ENCODE results near the gene PTDSS2.

DNA sequence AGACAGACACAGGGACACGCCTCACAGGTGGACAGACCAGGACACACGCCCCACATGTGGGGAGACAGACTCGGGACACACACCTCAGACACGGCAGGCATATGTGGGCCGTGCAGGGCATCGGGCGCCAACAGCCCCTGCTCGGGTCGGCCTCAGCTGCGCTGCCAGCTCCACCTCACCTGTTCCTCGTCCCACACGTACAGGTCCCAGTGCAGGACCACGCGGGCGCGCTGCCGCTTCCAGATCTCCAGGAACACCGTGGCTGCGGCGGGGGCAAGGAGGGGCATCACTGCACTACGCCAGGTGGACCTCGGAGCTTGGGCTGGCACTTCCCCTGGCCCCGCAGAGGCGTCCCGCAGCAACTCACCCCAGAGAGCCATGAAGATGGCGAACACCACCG lies 20.7 kb upstream of the PTDSS2 start:
- TF ChIP-seq, protein P1, sequence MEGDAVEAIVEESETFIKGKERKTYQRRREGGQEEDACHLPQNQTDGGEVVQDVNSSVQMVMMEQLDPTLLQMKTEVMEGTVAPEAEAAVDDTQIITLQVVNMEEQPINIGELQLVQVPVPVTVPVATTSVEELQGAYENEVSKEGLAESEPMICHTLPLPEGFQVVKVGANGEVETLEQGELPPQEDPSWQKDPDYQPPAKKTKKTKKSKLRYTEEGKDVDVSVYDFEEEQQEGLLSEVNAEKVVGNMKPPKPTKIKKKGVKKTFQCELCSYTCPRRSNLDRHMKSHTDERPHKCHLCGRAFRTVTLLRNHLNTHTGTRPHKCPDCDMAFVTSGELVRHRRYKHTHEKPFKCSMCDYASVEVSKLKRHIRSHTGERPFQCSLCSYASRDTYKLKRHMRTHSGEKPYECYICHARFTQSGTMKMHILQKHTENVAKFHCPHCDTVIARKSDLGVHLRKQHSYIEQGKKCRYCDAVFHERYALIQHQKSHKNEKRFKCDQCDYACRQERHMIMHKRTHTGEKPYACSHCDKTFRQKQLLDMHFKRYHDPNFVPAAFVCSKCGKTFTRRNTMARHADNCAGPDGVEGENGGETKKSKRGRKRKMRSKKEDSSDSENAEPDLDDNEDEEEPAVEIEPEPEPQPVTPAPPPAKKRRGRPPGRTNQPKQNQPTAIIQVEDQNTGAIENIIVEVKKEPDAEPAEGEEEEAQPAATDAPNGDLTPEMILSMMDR (conservative IDR thresholded peaks at IDR 0.05; ENCODE audit: low read depth in 2 of 2) = no peak
- TF ChIP-seq POLR2AphosphoS5 (IDR thresholded peaks at IDR 0.05; ENCODE audit: low read depth) (no peak), EZH2 (IDR thresholded peaks at IDR 0.05; ENCODE audit: low read depth, unreplicated experiment) (no peak), EZH2phosphoT487 (IDR thresholded peaks at IDR 0.05; ENCODE audit: unreplicated experiment) (no peak), ZNF114 (CRISPR knock-in tag; IDR thresholded peaks at IDR 0.05) (no peak), JUNB (IDR thresholded peaks at IDR 0.05; ENCODE audit: unreplicated experiment) (no peak), CREB1 (CRISPR knock-in tag; IDR thresholded peaks at IDR 0.05; ENCODE audit: low read depth) (no peak), NANOG (IDR thresholded peaks at IDR 0.05; ENCODE audit: borderline replicate concordance) (no peak), STAT1 (IDR thresholded peaks at IDR 0.05; ENCODE audit: unreplicated experiment) (no peak), ZNF331 (CRISPR knock-in tag; IDR thresholded peaks at IDR 0.05; ENCODE audit: low read depth) (no peak)
- TF ChIP-seq, protein P2, sequence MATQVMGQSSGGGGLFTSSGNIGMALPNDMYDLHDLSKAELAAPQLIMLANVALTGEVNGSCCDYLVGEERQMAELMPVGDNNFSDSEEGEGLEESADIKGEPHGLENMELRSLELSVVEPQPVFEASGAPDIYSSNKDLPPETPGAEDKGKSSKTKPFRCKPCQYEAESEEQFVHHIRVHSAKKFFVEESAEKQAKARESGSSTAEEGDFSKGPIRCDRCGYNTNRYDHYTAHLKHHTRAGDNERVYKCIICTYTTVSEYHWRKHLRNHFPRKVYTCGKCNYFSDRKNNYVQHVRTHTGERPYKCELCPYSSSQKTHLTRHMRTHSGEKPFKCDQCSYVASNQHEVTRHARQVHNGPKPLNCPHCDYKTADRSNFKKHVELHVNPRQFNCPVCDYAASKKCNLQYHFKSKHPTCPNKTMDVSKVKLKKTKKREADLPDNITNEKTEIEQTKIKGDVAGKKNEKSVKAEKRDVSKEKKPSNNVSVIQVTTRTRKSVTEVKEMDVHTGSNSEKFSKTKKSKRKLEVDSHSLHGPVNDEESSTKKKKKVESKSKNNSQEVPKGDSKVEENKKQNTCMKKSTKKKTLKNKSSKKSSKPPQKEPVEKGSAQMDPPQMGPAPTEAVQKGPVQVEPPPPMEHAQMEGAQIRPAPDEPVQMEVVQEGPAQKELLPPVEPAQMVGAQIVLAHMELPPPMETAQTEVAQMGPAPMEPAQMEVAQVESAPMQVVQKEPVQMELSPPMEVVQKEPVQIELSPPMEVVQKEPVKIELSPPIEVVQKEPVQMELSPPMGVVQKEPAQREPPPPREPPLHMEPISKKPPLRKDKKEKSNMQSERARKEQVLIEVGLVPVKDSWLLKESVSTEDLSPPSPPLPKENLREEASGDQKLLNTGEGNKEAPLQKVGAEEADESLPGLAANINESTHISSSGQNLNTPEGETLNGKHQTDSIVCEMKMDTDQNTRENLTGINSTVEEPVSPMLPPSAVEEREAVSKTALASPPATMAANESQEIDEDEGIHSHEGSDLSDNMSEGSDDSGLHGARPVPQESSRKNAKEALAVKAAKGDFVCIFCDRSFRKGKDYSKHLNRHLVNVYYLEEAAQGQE (IDR thresholded peaks at IDR 0.05; ENCODE audit: unreplicated experiment) = no peak
- TF ChIP-seq, protein P3, sequence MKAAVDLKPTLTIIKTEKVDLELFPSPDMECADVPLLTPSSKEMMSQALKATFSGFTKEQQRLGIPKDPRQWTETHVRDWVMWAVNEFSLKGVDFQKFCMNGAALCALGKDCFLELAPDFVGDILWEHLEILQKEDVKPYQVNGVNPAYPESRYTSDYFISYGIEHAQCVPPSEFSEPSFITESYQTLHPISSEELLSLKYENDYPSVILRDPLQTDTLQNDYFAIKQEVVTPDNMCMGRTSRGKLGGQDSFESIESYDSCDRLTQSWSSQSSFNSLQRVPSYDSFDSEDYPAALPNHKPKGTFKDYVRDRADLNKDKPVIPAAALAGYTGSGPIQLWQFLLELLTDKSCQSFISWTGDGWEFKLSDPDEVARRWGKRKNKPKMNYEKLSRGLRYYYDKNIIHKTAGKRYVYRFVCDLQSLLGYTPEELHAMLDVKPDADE (IDR thresholded peaks at IDR 0.05) = no peak
- TF ChIP-seq, protein P4, sequence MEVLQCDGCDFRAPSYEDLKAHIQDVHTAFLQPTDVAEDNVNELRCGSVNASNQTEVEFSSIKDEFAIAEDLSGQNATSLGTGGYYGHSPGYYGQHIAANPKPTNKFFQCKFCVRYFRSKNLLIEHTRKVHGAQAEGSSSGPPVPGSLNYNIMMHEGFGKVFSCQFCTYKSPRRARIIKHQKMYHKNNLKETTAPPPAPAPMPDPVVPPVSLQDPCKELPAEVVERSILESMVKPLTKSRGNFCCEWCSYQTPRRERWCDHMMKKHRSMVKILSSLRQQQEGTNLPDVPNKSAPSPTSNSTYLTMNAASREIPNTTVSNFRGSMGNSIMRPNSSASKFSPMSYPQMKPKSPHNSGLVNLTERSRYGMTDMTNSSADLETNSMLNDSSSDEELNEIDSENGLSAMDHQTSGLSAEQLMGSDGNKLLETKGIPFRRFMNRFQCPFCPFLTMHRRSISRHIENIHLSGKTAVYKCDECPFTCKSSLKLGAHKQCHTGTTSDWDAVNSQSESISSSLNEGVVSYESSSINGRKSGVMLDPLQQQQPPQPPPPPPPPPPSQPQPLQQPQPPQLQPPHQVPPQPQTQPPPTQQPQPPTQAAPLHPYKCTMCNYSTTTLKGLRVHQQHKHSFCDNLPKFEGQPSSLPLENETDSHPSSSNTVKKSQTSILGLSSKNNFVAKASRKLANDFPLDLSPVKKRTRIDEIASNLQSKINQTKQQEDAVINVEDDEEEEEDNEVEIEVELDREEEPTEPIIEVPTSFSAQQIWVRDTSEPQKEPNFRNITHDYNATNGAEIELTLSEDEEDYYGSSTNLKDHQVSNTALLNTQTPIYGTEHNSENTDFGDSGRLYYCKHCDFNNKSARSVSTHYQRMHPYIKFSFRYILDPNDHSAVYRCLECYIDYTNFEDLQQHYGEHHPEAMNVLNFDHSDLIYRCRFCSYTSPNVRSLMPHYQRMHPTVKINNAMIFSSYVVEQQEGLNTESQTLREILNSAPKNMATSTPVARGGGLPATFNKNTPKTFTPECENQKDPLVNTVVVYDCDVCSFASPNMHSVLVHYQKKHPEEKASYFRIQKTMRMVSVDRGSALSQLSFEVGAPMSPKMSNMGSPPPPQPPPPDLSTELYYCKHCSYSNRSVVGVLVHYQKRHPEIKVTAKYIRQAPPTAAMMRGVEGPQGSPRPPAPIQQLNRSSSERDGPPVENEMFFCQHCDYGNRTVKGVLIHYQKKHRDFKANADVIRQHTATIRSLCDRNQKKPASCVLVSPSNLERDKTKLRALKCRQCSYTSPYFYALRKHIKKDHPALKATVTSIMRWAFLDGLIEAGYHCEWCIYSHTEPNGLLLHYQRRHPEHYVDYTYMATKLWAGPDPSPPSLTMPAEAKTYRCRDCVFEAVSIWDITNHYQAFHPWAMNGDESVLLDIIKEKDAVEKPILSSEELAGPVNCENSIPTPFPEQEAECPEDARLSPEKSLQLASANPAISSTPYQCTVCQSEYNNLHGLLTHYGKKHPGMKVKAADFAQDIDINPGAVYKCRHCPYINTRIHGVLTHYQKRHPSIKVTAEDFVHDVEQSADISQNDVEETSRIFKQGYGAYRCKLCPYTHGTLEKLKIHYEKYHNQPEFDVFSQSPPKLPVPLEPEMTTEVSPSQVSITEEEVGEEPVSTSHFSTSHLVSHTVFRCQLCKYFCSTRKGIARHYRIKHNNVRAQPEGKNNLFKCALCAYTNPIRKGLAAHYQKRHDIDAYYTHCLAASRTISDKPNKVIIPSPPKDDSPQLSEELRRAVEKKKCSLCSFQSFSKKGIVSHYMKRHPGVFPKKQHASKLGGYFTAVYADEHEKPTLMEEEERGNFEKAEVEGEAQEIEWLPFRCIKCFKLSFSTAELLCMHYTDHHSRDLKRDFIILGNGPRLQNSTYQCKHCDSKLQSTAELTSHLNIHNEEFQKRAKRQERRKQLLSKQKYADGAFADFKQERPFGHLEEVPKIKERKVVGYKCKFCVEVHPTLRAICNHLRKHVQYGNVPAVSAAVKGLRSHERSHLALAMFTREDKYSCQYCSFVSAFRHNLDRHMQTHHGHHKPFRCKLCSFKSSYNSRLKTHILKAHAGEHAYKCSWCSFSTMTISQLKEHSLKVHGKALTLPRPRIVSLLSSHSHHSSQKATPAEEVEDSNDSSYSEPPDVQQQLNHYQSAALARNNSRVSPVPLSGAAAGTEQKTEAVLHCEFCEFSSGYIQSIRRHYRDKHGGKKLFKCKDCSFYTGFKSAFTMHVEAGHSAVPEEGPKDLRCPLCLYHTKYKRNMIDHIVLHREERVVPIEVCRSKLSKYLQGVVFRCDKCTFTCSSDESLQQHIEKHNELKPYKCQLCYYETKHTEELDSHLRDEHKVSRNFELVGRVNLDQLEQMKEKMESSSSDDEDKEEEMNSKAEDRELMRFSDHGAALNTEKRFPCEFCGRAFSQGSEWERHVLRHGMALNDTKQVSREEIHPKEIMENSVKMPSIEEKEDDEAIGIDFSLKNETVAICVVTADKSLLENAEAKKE (CRISPR knock-in tag; IDR thresholded peaks at IDR 0.05) = no peak

All from GM23338 (cell line).